NCI-H2107 treated with DMSO at 0.1 percent for 48 hours (cell line): ENCODE results near the gene LTB4R2.
"Not testable (repeated sequence)": the region's sequence is repeated elsewhere in the genome, so short reads cannot be mapped to it uniquely, and the experiment has no call there.

ENCODE experiments used
- DNase-seq: peaks from one replicate; lab custom pipeline; 2025; ENCODE audit not compliant: unreplicated experiment; lab: John Stamatoyannopoulos, UW

LTB4R2 gene

DNA sequence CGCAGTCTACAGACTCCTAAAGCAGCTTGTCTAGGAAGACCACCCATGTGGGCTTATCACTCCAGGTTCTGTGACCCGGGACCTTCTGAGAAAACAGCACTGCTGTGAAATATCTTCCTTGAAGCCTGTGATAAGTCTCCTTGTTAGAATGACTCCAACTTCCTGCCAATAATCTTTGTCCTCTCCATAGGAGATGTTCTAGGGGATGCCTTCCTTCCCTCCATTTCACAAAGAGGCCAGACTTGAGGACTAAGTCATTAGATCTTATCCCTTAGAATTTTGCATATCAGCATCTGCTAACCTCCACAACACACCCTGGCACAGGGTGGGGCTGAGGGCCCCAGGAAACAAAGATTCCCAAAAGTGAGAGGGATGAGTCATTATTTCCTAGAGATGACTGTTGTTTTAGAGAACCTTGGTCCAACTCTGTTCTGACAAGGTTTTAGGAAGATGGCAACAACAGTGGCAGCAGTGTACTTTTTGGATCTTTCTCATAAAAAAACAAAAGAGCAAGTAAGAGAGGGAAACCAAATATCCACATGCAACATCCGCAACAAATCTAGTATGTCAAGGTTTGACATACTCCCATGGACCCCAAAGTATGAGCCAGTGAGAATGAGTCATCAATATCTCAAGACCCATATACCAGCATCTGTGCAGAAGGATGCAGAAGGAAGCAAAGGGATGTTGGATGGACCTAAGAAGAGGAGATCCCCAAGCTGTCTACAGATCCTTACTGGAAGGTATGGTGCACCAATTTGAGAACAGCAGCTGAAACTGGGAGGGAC lies 7.4 kb downstream of the LTB4R2 start:
- DNase-seq: no peak

DNA sequence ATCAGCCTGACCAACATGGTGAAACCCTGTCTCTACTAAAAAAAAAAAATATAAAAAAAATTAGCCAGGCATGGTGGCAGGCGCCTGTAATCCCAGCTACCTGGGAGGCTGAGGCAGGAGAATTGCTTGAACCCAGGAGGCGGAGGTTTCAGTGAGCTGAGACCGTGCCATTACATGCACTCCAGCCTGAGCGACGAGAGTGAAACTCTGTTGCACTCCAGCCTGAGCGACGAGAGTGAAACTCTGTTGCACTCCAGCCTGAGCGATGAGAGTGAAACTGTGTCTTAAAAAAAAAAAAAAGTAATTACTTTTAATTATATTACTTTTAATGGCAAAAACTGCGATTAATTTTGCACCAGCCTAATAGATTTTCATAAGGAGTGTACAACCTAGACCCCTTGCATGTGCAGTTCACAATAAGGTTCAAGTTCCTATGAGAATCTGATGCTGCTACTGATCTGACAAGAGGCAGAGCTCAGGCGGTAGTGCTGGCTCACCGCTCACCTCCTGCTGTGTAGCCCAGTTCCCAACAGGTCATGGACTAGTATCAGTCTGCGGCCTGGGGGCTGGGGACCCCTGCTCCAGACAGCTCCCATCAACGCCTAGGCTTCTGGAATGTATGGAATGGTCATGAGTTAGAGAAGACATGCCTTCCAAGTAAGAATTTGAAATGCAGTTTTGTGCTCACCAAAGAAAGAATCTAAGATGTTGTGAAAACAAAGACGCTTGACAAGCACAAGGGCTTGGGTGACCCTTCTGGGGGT lies 11.5 kb downstream of the LTB4R2 start:
- DNase-seq: no peak

DNA sequence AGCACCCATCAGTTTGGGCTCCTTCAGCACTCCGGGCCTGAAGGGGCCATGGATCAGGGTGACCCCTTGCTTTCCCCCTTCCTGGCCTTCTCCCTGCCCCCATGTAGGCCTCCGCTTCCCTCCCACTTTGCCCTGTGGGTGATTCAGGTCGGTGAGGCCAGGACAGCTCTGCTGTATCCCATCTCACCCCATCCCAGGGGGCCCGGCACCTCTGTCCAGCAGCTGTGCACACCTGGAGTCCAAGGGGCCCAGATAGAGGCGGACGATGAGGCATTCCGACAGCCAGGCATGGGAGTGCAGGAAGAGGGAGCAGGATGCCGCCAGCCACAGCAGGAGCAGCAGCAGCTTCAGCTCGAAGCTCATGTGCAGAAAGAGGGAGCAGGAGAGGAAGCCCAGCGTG lies 12.7 kb downstream of the LTB4R2 start:
- no peak for DNase-seq

GRCh38 chr14:24323341-24323740 lies 13.4 kb downstream of the LTB4R2 start:
- DNase-seq: no peak

GRCh38 chr14:24324024-24324423 lies 14.1 kb downstream of the LTB4R2 start:
- DNase-seq: no peak

- DNase-seq: no peak
Measured at GRCh38 chr14:24325041-24325530, 15.1 kb downstream of the LTB4R2 start.

- DNase-seq: no peak
Measured at GRCh38 chr14:24325963-24326362, 16.0 kb downstream of the LTB4R2 start.

DNA sequence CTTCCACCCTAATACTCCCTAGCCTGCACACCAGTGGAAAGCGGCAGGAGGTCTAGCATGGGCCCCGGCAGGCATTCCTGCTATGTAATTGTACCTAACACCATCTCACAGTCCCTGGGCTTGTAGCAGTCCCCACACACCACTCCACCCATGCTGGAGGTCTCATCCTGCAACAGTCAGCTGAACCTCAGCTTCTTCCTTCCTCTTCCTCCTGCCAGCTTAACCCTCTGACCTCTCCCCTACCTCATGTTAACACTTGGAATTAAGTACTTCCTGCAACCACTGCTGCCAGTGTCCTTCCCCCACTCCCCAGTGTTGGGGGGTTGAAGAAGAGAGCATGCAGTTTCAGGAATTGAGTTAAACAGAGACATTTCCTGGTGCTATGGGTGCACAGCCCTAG lies 17.4 kb downstream of the LTB4R2 start:
- no peak for DNase-seq

GRCh38 chr14:24327914-24328313 lies 18.0 kb downstream of the LTB4R2 start:
- not testable (repeated sequence) for DNase-seq

- no peak for DNase-seq
Measured at GRCh38 chr14:24329073-24329663, 19.2 kb downstream of the LTB4R2 start.

- no peak for DNase-seq
Measured at GRCh38 chr14:24329736-24330135, 19.8 kb downstream of the LTB4R2 start.

GRCh38 chr14:24330973-24331674 lies 21.2 kb downstream of the LTB4R2 start:
- no peak for DNase-seq

- DNase-seq: no peak
Measured at GRCh38 chr14:24331731-24332267, 21.9 kb downstream of the LTB4R2 start.

DNA sequence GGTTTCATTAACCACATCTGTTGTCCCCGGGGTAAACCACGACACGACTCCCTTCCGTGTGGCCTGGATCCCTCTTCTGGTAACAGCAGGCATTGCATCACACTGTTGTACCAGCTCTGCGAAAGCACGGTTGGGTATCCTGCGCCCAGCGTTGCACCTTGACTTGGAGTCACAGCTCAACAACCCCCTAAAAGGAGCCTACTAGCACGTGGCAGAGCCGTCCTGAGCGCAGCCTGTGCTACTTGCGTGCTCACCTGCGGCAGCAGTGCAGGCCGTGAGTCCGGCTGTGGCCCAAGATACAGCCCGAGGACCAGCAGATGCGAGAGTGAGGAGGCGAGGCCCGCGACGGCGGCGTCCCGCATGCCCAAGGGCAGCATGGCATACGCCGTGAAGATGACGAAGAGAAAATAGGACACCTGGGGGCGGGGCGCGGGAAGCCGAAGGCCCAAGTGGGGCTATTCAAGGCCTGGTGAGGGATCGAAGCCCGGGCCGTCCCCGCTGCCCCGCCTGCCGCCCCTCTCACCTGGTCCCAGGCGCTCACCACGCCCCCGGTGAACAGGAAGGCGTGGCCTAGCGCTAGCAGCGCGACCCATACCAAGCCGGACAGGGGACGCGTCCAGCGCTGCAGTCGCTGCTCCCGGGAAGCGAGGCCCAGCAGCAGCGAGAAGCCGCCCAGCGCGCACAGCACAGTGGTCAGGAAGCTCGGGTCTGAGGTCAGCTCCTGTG lies 22.5 kb downstream of the LTB4R2 start:
- peak; percentile 56 for DNase-seq

GRCh38 chr14:24334431-24335291 lies 24.7 kb downstream of the LTB4R2 start, which contains the start of gene ADCY4:
TSS of gene ADCY4 (minus strand) at chr14:24335071. CDS start at chr14:24334652, 419 bp downstream.
- no peak for DNase-seq

DNA sequence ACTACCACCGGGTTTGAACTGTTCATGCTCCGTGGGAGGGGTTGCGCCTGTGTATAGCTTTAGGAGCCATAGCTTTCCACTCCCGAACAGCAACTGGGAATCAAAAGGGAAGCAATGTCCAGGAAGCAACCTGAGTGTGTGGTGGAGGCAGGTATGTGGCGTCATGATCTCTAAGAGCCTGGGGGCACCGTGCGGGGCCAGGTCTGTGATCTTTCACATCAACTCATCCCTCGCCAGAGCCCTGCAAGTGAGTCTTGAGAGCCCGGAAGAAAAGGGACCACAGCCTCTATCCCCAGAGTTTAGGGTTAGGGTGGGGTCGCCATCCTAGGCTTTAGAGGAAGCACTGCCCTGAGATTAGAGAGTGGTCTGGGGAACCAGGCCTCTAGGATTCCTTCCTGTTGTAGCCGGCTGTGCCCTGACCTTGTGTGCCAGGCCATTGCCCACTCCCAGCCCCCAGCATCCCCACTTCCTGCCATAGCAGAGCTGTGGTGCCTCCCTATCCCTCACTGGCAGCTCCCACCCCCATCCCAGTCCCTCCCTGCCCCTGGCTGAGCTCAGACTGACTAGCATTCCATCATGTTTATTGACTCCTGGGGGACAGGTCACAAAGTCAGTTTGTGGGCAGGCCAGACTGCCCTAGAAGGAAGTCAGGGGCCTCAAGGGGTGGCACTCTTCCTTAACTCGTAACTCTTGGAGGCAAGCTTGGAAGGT lies 25.7 kb downstream of the LTB4R2 start:
- no peak for DNase-seq

GRCh38 chr14:24337144-24337823 lies 27.3 kb downstream of the LTB4R2 start:
- no peak for DNase-seq

DNA sequence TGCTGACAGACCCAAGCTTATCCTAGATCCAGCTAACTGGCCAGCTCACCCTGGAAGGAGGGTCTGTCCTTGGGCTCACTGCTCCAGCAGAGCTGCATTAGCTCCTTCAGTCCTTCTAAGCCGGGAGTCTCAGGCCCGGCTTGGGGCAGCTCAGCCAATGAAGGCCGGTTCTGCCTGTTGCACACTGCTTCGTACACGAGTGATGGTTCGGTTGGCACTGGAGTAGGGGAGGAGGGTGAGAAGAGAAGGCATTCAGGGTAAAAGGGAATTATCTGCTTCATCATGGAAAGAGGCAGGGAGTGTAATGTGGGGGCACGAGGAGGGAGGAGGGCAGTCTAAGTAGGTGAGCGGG lies 27.9 kb downstream of the LTB4R2 start:
- no peak for DNase-seq
